Psoas muscle (tissue), 8 donors: ENCODE data around the gene AMH. TPM values are rescaled to one million over a fixed set of nuclear protein-coding genes. Genes with fewer than 3 reads are reported as not detected.
A peak's percentile ranks its signal among the peaks of the same experiment; 100 is the strongest.

Source experiments
- ATAC-seq, 4 donors: fragments of 200-7000 bp; cut with Tn5 transposase; one replicate each; pipeline ENCODE4 v1.9.1; 2020; ENCODE audit warnings: moderate library complexity in 3 of 4, mild to moderate bottlenecking in 2 of 4
- DNase-seq, 2 donors: peaks; one replicate each; pipeline ENCODE4 v3.0.0-alpha.2; 2020
- H3K27ac ChIP-seq: fragments of 200-600 bp; one replicate; pipeline ENCODE4 v1.8.0; 2022
- H3K27me3 ChIP-seq, 3 donors: fragments of 200-600 bp in 1 of 3; one replicate each; pipeline versions ENCODE4 v1.6.1 to v1.8.0; 2013 to 2022; ENCODE audit warnings: low read length in 2 of 3, mild to moderate bottlenecking in 2 of 3, moderate library complexity in 1 of 3; ENCODE audit not compliant: insufficient read depth in 3 of 3
- H3K36me3 ChIP-seq, 2 donors: fragments of 200-600 bp in 1 of 2; one replicate each; pipeline versions ENCODE4 v1.6.1 to v1.8.0; 2013 to 2022; ENCODE audit warnings: low read depth in 1 of 2, mild to moderate bottlenecking in 1 of 2, moderate library complexity in 1 of 2; ENCODE audit not compliant: insufficient read depth in 1 of 2
- H3K4me1 ChIP-seq: fragments of 200-600 bp; one replicate; pipeline ENCODE4 v1.8.0; 2022
- H3K4me3 ChIP-seq: fragments of 200-600 bp; one replicate; pipeline ENCODE4 v1.8.0; 2022; ENCODE audit warnings: mild to moderate bottlenecking
- H3K9me3 ChIP-seq: fragments of 200-600 bp; one replicate; pipeline ENCODE4 v1.8.0; 2022
- WGBS, 3 donors: extraction: QIAGEN DNeasy Blood & Tissue Kit; methylation state at CpG; one replicate each; pipeline versions ENCODE4 v1.1.6 to v1.1.7; 2013; 5-methylcytosine and 5-hydroxymethylcytosine counted together
- intact Hi-C, 2 donors: fragments of 100-400 bp; cut with DNase I; formaldehyde crosslinking; loops; one replicate each; pipeline versions ENCODE4 v1.11.0 to v1.14.2; 2022
- polyA plus RNA-seq, 3 donors: library from polyadenylated mRNA; stranded (reverse); fragments of 200-250 nt; gene quantifications; one replicate each; pipeline ENCODE4 v1.2.3, GENCODE V29; 2013
- total RNA-seq, 4 donors: library from RNA; stranded (reverse); fragmentation: NEBNext Ultra II Directional in 2 of 4; extraction: Animal tissue kit (Norgen Biotek cat#: 25700) in 2 of 4; gene quantifications; one replicate each; pipeline versions ENCODE4 v1.2.1 to v1.2.4, GENCODE V29; 2021 to 2023
- TF ChIP-seq, protein P1 (sequence below): fragments of 200-600 bp; IDR thresholded peaks from one replicate; pipeline ENCODE4 v1.8.0; 2022; ENCODE audit warnings: antibody characterized with exemption
- donor health status: healthy with polysubstance abuse.
- donor health status: DM: no; HTN: no; CAD: no; lungs with moderate emphysema.
- donor health status: Bipolar disorder and iron deficiency.
- donor health status: healthy.
- donor health status: DM: yes; HTN: yes; CAD: no.
- donor health status: DM: no; HTN: no; CAD: no.
- donor health status: DM: no; HTN: no; CAD: no.
- donor health status: DM: yes; HTN: yes; CAD: no.

Gene AMH
- total and polyA plus RNA-seq, 7 donors: 0.38 to 3.6 (median 2.2) TPM

DNA sequence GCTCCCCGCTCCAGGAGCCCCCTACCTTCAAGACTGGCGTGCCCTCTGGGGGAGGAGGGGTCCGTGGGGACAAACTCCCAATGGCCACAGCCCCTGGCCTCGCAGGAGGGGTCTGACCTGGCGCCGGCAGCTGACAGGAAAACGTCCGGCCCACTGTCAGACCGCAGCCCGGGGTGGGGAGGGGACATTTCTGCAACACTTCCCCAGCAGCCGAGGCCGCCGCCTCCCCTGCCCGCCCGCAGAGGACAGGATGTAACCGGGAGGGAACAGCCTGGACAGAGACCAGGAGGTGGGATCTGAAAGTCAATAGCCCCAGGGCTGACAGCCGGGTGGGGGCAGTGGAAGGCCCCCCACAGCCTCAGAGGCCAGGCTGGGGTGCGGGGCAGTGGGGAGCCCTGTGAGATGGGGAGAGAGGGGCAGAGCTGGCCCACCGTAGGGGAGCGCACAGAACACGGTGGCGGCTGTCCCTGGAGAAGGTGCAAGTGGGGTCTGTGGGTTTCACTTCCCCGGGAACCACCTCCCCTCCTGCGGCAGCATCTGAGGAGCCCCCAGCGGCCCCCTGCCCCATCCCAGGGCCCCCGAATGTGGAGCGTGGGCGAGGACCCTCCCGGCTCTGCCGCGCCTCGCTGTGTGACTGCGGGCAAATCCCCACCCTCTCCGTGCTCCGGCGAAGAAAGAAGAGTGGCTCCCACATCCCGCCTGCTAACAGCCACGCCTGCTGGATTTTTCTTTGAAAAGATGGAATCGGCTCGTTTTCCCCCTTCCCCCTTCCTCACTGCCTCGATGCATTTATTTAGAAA is 33.1 kb downstream of the AMH start, which contains the start of gene PEAK3:
Gene PEAK3, minus strand, starts transcription at position 114 of the 800 bp plus-strand sequence. CDS start 1,244 bp downstream, outside the sequence.
- H3K27me3 ChIP-seq: no peaks in the 10 kb centered on the region
- H3K36me3 ChIP-seq: no peaks in the 10 kb centered on the region
- H3K4me3 ChIP-seq: peak within 1 kb of the TSS; percentile 46
- WGBS, 3 donors: 19 to 27% (median 23%) methylated on average over 34 to 41 of the region's 41 CpGs
- no peak within 1 kb of the TSS for H3K27ac ChIP-seq
- peak; percentile 30 to 61 (median 41) for ATAC-seq
- DNase-seq: peak; percentile 70 to 85
- no peaks in the 10 kb centered on the region for H3K4me1 ChIP-seq
- TF ChIP-seq, protein P1, sequence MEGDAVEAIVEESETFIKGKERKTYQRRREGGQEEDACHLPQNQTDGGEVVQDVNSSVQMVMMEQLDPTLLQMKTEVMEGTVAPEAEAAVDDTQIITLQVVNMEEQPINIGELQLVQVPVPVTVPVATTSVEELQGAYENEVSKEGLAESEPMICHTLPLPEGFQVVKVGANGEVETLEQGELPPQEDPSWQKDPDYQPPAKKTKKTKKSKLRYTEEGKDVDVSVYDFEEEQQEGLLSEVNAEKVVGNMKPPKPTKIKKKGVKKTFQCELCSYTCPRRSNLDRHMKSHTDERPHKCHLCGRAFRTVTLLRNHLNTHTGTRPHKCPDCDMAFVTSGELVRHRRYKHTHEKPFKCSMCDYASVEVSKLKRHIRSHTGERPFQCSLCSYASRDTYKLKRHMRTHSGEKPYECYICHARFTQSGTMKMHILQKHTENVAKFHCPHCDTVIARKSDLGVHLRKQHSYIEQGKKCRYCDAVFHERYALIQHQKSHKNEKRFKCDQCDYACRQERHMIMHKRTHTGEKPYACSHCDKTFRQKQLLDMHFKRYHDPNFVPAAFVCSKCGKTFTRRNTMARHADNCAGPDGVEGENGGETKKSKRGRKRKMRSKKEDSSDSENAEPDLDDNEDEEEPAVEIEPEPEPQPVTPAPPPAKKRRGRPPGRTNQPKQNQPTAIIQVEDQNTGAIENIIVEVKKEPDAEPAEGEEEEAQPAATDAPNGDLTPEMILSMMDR: no peak
- intact Hi-C loops: no loop called here
- H3K9me3 ChIP-seq: no peaks in the 10 kb centered on the region

DNA sequence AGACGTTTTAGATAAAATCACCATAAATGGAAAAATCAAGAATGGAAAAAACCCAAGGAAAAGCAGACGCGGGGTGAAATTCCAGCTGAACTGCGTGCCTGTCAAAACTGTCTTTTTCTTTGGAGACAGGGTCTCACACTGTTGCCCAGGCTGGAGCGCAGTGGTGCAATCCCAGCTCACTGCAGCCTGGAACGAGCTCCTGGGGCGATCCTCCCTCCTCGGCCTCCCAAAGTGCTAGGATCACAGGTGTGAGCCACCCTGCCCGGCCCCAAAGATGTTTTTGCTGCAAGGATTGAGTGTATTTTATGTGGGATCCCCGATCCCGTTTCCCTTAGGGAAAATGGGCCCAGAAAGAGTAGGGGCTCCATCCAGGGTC is 33.7 kb downstream of the AMH start:
- DNase-seq (no peak), ATAC-seq (no peak)
- WGBS, 3 donors: 75 to 77% (median 76%) methylated on average over 11 of the region's 11 CpGs
- Histone ChIP-seq H3K36me3 (no peaks in the 10 kb centered on the region), H3K4me1 (no peaks in the 10 kb centered on the region), H3K27me3 (no peaks in the 10 kb centered on the region), H3K4me3 (peak overlapping the region; percentile 46), H3K27ac (no peak overlapping the region), H3K9me3 (no peaks in the 10 kb centered on the region)
- intact Hi-C loops: no loop called here
- TF ChIP-seq, protein P1: no peak

DNA sequence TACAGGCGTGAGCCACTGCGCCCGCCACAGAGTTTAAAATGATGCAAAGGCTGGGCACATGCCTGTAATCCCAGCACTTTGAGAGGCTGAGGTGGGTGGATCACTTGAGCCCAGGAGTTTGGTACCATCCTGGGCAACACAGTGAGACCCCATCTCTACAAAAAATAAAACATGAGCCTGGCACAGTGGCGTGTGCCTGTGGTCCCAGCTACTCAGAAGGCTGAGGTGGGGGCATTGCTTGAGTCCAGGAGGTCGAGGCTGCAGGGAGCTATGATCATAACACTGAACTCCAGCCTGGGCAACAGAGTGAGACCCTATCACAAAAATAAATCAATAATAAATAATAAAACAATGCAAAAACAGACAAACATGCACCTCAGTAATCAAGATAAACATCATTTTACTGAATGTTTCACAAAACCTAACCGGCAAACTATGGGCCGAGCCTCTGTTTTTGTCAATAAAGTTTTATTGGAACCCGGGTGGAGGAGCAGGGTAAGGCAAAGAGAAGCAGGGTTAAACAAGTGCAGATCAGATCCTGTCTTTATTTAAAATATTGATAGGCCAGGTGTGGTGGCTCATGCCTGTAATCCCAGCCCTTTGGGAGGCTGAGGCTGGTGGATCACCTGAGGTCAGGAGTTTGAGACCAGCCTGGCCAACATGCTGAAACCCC is 34.8 kb downstream of the AMH start:
- intact Hi-C loops: no loop called here
- Histone ChIP-seq H3K36me3 (no peaks in the 10 kb centered on the region), H3K27ac (no peak overlapping the region), H3K4me3 (no peak overlapping the region), H3K27me3 (peaks cover 0 to 9% (median 7%) of the 10 kb centered on the region in 3 donors), H3K9me3 (no peaks in the 10 kb centered on the region), H3K4me1 (no peaks in the 10 kb centered on the region)
- ATAC-seq (no peak), DNase-seq (no peak)
- TF ChIP-seq, protein P1: no peak
- 90 to 96% (median 95%) methylated on average over 8 of the region's 8 CpGs for WGBS, 3 donors

DNA sequence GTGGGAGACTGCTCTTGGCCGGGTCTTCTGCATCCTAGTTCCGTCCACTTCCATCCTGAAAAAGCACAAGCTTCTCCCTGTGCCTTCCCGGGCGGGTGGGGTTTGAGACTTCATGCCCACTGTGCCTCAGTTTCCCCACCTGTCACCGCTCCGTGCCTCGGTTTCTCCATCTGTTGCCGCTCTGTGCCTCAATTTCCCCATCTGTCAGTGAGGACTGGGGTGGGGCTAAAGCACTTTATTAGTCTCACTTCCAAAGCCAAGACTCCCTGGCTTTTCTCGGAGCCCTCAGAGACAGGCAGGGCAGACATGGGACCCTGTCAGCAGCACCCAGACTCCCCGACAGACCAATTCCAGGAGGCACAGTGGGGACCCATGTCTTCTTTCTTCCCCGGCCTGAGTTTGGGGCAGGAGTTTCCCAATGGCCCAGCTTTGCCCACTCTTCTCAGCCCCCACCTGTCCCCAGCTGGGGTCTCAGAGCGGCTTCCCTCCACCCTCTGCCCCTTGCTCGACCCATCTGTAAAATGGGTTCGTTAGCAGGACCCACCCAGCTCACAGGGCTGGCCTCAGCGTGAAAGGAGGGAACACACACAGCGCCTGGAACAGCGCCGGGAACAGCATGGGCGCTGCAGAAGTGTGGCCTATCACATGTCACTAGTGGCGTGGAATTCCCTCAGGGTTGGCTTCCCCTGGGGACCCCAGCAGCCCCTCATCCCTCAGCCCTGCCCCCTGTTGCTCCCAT is 37.4 kb downstream of the AMH start:
- TF ChIP-seq, protein P1: no peak
- intact Hi-C loops: no loop called here
- no peak for DNase-seq

More for the DNA sequence above, 37.4 kb downstream of the AMH start:
- no peak overlapping the region for H3K27ac ChIP-seq
- WGBS, 3 donors: 81 to 89% (median 82%) methylated on average over 20 of the region's 20 CpGs
- no peak for ATAC-seq
- H3K36me3 ChIP-seq: no peaks in the 10 kb centered on the region
- H3K9me3 ChIP-seq: no peaks in the 10 kb centered on the region
- peaks cover 0 to 35% (median 28%) of the 10 kb centered on the region in 3 donors for H3K27me3 ChIP-seq
- H3K4me1 ChIP-seq: peaks cover 17% of the 10 kb centered on the region
- no peak overlapping the region for H3K4me3 ChIP-seq
